ENCODE results near the gene RGS17. TPM values are rescaled to one million over a fixed set of nuclear protein-coding genes. Genes with fewer than 3 reads are reported as not detected.

The RGS17 gene
- total RNA-seq, 4 donors from 2014 or later, result 0.06 to 0.83 (median 0.34) TPM

DNA sequence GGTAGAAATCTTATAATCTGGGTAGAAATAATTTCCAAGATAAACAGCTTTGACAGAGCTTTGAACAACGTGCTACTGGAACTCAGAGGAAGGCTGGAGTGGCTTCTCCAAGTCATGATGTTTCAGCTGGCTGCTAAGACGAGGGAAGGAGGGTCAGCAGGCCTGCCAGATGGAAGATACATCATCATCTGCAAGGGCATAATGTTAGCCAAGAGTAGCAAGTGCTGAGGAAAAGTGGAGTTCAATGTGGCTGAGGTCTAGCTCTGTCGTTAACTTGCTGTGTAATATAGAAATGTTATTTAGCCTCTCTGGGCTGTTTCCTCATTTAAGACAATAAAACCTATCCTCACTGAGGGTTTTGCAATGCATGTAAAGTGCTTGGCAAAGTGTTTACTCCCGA is 35.1 kb downstream of the RGS17 start:
- DNase-seq (ENCODE audit: extremely low spot score), result no peak
- H3K27ac ChIP-seq (replicated peaks in 1 of 4), result no peak overlapping the region
- no peak overlapping the region for H3K4me3 ChIP-seq
- WGBS, result 56% methylated on average over 4 of the region's 4 CpGs
- H3K4me1 ChIP-seq, result peaks cover 0 to 8% (median 0%) of the 10 kb centered on the region in 4 donors
- no peaks in the 10 kb centered on the region for H3K9me3 ChIP-seq
- no peaks in the 10 kb centered on the region for H3K27me3 ChIP-seq
- intact Hi-C loops (cut with DNase I), result no loop called here
- no peaks in the 10 kb centered on the region for H3K36me3 ChIP-seq
- TF ChIP-seq EP300 (IDR thresholded peaks at IDR 0.05) (no peak), POLR2AphosphoS5 (IDR thresholded peaks at IDR 0.05) (no peak), POLR2A (IDR thresholded peaks at IDR 0.05; ENCODE audit: low read depth) (no peak)
- TF ChIP-seq, protein P1, sequence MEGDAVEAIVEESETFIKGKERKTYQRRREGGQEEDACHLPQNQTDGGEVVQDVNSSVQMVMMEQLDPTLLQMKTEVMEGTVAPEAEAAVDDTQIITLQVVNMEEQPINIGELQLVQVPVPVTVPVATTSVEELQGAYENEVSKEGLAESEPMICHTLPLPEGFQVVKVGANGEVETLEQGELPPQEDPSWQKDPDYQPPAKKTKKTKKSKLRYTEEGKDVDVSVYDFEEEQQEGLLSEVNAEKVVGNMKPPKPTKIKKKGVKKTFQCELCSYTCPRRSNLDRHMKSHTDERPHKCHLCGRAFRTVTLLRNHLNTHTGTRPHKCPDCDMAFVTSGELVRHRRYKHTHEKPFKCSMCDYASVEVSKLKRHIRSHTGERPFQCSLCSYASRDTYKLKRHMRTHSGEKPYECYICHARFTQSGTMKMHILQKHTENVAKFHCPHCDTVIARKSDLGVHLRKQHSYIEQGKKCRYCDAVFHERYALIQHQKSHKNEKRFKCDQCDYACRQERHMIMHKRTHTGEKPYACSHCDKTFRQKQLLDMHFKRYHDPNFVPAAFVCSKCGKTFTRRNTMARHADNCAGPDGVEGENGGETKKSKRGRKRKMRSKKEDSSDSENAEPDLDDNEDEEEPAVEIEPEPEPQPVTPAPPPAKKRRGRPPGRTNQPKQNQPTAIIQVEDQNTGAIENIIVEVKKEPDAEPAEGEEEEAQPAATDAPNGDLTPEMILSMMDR (IDR thresholded peaks at IDR 0.05), result no peak

DNA sequence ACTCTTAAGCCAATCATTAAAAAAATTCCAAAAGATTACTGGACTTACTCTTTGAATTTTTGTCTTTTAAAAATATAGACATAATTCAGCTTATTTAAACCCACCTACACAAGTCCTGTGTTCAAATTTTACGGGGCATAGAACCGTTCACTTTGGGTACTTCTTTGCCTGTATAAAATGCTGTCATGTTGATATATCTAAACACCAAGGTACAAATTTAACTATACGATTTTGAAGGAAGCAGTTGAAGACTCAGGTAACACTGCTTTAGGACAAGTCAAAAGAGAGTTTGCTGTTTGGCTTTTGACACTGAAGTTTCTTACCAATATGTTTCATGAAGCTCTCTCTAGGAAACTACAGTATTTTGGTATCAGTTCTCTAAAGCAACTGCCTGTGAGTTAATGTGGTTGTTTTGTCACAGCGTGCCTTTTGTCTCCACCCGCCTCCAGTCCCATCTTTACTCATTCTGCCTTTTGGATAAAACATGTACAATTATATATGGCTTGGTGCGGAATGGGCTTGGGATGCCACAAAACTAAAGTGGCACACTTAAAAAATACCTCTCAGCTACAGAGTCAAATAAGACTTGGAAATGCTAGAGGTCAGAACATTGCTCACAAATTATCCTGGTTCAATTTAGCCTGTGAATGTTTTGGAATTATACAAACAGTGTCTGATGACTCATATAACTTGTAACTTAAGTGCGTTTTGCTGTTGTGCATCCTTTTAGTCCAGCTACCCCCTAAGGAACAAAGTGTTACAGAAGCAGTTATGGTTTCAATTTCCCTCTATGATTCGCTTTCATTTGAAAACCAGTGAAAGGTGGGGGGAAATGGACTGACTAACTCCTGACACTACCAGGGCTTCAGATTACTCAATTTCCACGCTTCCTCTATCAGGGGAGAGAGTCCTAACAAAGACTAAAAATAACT is 38.7 kb downstream of the RGS17 start:
- no peak for TF ChIP-seq POLR2A (IDR thresholded peaks at IDR 0.05; ENCODE audit: low read depth)
- no peak for TF ChIP-seq EP300 (IDR thresholded peaks at IDR 0.05)
- TF ChIP-seq, protein P1 (IDR thresholded peaks at IDR 0.05), result no peak
- TF ChIP-seq POLR2AphosphoS5 (IDR thresholded peaks at IDR 0.05), result no peak
- 70% methylated on average over 9 of the region's 9 CpGs for WGBS

GRCh38 chr6:153090241-153090930 is 40.7 kb downstream of the RGS17 start:
- 59% methylated on average over 8 of the region's 8 CpGs for WGBS
- Histone ChIP-seq H3K4me1 (peaks cover 0 to 8% (median 0%) of the 10 kb centered on the region in 4 donors), H3K27ac (replicated peaks in 1 of 4) (no peak overlapping the region), H3K4me3 (no peak overlapping the region), H3K9me3 (no peaks in the 10 kb centered on the region), H3K36me3 (no peaks in the 10 kb centered on the region), H3K27me3 (no peaks in the 10 kb centered on the region)
- TF ChIP-seq EP300 (IDR thresholded peaks at IDR 0.05) (no peak), POLR2A (IDR thresholded peaks at IDR 0.05; ENCODE audit: low read depth) (no peak), POLR2AphosphoS5 (IDR thresholded peaks at IDR 0.05) (no peak)
- TF ChIP-seq, protein P1 (IDR thresholded peaks at IDR 0.05), result no peak
- no peak for DNase-seq (ENCODE audit: extremely low spot score)
- intact Hi-C loops (cut with DNase I), result no loop called here

More for the DNA sequence above, 38.7 kb downstream of the RGS17 start:
- Histone ChIP-seq H3K4me3 (no peak overlapping the region), H3K4me1 (peaks cover 0 to 8% (median 0%) of the 10 kb centered on the region in 4 donors), H3K9me3 (no peaks in the 10 kb centered on the region), H3K27ac (replicated peaks in 1 of 4) (peak overlapping the region in 1 of 4 donors; percentile 5), H3K36me3 (no peaks in the 10 kb centered on the region), H3K27me3 (no peaks in the 10 kb centered on the region)
- intact Hi-C loops (cut with DNase I), result no loop called here
- DNase-seq (ENCODE audit: extremely low spot score), result no peak

DNA sequence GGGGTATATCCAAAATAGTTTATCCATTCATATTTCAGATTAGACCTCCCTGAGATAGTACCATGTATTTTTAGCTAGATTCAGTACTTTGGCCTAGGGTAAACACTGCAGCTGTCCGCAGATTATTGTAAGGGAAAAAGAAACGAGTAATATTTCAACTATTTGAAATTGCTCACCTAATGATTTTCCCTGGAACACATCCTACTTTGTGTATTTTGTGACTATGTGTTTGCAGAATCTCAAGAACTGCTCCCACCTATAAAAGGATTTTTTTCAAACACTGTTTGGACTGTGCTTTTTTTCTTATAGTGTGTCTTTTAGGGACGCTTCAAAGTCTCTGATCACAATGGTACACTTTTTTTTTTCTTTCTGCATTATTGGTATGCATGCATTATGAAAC is 42.3 kb downstream of the RGS17 start:
- no peaks in the 10 kb centered on the region for H3K36me3 ChIP-seq
- H3K27me3 ChIP-seq, result no peaks in the 10 kb centered on the region
- WGBS, result 94% methylated on average over 3 of the region's 3 CpGs
- intact Hi-C loops (cut with DNase I), result no loop called here
- no peak for DNase-seq (ENCODE audit: extremely low spot score)
- H3K4me1 ChIP-seq, result peaks cover 0 to 8% (median 0%) of the 10 kb centered on the region in 4 donors
- H3K27ac ChIP-seq (replicated peaks in 1 of 4), result no peak overlapping the region
- no peaks in the 10 kb centered on the region for H3K9me3 ChIP-seq
- TF ChIP-seq POLR2AphosphoS5 (IDR thresholded peaks at IDR 0.05) (no peak), POLR2A (IDR thresholded peaks at IDR 0.05; ENCODE audit: low read depth) (no peak), EP300 (IDR thresholded peaks at IDR 0.05) (no peak)
- TF ChIP-seq, protein P1 (IDR thresholded peaks at IDR 0.05), result no peak
- H3K4me3 ChIP-seq, result no peak overlapping the region

All from esophagus muscularis mucosa (tissue), 4 donors.